SK-MEL-5 (cell line): ENCODE data around the gene TTR. TPM values are rescaled to one million over a fixed set of nuclear protein-coding genes. Genes with fewer than 3 reads are reported as not detected.

Experiments
- DNase-seq: peaks from one replicate; pipeline ENCODE4 v3.0.0-alpha.2; 2016; ENCODE audit warnings: low read depth, low spot score
- in situ Hi-C: cut with HindIII; loops from 2 replicates; pipeline ENCODE4 v1.10.0; 2016; ENCODE audit warnings: low sequenced_read_pairs, high pct_unique_total_duplicates, low pct_unique_long_range_greater_than_20kb
- polyA plus RNA-seq, 2 experiments: library from polyadenylated mRNA; depleted of rRNA; stranded (reverse); fragments of >200 nt; gene quantifications; 2 replicates each; pipeline ENCODE4 v1.2.3, GENCODE V29; 2015
- total RNA-seq: library from RNA; depleted of rRNA; stranded (reverse); fragments of >200 nt; shearing (Covaris generic); gene quantifications from 2 replicates; pipeline ENCODE4 v1.2.3, GENCODE V29; 2014; rRNA removed

The TTR gene
- 0.16 and 0.18 TPM in 2 replicates for total RNA-seq
- 0.20 TPM in 1 of 2 replicates, not detected in the other for polyA plus RNA-seq (2015; cell fraction: cytosol; rRNA removed)
- not detected in 2 replicates for polyA plus RNA-seq (2015; cell fraction: nucleus; rRNA removed)

- in situ Hi-C loops = no loop called here
- DNase-seq = no peak
These were observed at the start of gene TTR for GRCh38 chr18:31591628-31592027. Gene TTR, plus strand, starts transcription at chr18:31591877. Its CDS starts 26 bp downstream, at chr18:31591903.

DNA sequence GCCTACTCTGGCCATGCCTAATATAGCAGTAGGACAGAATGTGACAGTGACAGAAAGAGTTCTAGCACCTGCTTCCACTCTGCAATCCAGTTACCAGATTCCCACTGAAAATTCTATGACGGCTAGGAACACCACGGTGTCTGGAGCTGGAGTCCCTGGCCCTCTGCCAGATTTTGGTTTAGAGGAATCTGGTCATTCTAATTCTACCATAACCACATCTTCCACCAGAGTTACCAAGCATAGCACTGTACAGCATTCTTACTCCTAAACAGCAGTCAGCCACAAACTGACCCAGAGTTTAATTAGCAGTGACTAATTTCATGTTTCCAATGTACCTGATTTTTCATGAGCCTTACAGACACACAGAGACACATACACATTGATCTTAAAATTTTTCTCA lies 45.2 kb upstream of the TTR start:
- in situ Hi-C loops = no loop called here
- no peak for DNase-seq

- in situ Hi-C loops = no loop called here
- DNase-seq = no peak
These were observed 42.8 kb upstream of the TTR start for GRCh38 chr18:31548853-31549252.

DNA sequence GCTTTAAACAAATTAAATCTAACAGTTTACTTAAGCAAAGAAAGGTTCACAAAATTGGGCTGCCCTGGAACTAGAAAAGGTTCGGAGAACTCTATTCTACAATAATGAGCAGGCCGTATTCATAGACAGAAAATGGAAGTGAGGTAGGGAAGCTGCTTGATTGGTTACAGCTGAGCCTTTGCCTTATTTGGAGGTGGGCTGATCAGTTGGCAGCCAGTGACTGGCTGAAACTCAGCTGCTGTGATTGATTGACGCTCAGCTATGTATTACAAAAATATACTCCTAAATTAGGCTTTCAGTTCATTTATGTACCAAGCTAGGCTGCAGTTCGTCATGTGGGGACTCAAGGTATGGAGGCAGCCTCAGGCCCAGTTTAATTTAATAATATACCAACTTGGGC lies 42.3 kb upstream of the TTR start:
- DNase-seq = no peak
- in situ Hi-C loops = no loop called here

GRCh38 chr18:31551883-31552282 lies 39.8 kb upstream of the TTR start:
- in situ Hi-C loops = no loop called here
- no peak for DNase-seq

- peak; percentile 59 for DNase-seq
- in situ Hi-C loops = no loop called here
These were observed 37.9 kb upstream of the TTR start for GRCh38 chr18:31553800-31554199.

- in situ Hi-C loops = no loop called here
- no peak for DNase-seq
These were observed 36.9 kb upstream of the TTR start for GRCh38 chr18:31554776-31555175.

GRCh38 chr18:31555971-31556747 lies 35.5 kb upstream of the TTR start:
- peak; percentile 80 for DNase-seq
- in situ Hi-C loops = no loop called here

- in situ Hi-C loops = no loop called here
- no peak for DNase-seq
These were observed 34.2 kb upstream of the TTR start for GRCh38 chr18:31557446-31557845.

DNA sequence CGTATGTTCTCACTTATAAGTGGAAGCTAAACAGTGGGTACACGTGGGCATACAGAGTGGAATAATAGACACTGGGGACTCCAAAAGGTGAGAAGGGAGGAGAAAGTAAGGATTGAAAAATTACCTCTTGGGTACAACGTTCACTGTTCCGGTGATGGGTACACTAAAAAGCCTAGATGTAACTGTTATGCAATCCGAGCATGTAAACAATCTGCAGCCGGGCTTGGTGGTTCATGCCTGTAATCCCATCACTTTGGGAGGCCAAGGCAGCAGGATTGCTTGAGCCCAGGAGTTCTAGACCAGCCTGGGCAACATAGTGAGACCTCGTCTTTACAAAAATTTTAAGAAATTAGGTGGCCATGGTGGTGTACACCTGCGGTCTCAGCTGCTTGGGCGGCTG lies 33.1 kb upstream of the TTR start:
- no peak for DNase-seq
- in situ Hi-C loops = no loop called here

GRCh38 chr18:31562726-31563125 lies 29.0 kb upstream of the TTR start:
- no peak for DNase-seq
- in situ Hi-C loops = no loop called here

GRCh38 chr18:31563778-31564177 lies 27.9 kb upstream of the TTR start:
- DNase-seq = peak; percentile 35
- in situ Hi-C loops = no loop called here

DNA sequence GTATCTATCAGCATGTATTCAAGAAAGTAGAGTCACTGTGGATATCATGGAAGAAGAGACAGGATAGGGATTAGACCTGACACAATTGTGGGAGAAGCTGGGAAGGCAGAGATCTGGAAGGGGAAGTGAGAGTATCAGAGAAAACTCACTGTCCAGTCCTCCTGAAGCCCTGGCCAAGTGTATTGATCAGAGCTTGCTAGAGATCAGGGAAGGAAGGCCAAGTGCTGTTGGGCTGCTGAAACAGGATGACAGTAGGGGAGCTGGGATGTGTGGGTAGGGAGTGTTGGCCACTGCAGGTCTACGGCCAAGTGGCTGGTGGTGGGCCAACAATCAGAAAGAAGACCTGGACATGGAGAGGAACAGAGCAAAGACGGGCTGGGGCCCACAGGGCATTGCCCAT lies 26.3 kb upstream of the TTR start:
- no peak for DNase-seq
- in situ Hi-C loops = no loop called here

- no peak for DNase-seq
- in situ Hi-C loops = no loop called here
These were observed 25.7 kb upstream of the TTR start for GRCh38 chr18:31565782-31566512.

GRCh38 chr18:31566576-31567306 lies 24.9 kb upstream of the TTR start:
- in situ Hi-C loops = no loop called here
- DNase-seq = no peak

GRCh38 chr18:31572368-31572767 lies 19.3 kb upstream of the TTR start:
- in situ Hi-C loops = no loop called here
- DNase-seq = no peak

DNA sequence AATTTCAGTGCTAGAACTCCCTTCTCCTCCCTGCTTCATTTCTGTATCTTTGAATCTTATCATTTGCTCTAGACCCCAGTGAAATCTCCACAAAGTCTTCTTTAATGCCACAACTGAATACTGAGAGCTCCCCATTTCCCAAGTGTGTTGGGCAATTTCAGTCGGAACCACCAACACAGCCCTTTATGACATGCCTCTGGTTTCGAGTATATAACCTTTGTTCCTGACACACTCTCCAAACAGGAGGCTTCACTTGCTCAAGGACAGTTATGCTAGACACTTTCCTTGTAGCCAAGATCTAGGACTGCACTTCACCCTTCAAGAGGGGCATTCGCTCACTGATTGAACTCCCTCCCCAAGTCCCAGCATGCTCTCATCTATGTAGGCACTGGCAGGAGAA lies 18.6 kb upstream of the TTR start:
- in situ Hi-C loops = no loop called here
- DNase-seq = no peak

DNA sequence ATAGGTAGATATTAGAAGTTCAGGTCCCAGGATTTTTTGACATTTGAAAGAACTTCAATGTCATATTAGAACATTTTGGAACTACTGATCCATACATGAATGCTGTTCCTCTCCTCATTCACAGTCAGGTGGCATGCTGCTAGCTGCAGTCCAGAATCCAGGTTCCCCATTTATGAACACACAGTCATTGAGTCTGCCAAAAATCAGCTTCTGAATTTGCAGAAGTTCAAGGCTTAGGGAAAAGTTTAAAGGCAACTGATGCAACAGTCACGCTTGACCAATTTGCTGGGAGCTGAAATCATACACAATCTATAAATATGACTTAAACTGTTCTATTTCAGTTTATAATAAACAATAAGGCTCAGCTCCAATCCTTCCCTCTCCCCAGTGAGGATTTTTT lies 17.3 kb upstream of the TTR start:
- no peak for DNase-seq
- in situ Hi-C loops = no loop called here
